Smooth muscle cell (in vitro differentiated cells): ENCODE results near the gene OPN4. TPM values are rescaled to one million over a fixed set of nuclear protein-coding genes. Genes with fewer than 3 reads are reported as not detected.

Source experiments
- DNase-seq: peaks from one replicate; lab custom pipeline; 2025; ENCODE audit not compliant: unreplicated experiment; lab: John Stamatoyannopoulos, UW
- H2AFZ ChIP-seq: fragments of 200-600 bp; sonication (generic); 2 replicates; pipeline ENCODE4 v1.6.0; 2016; ENCODE audit warnings: antibody characterized with exemption, low read depth, mild to moderate bottlenecking
- H3F3A ChIP-seq: fragments of 200-600 bp; sonication (generic); 2 replicates; pipeline ENCODE4 v1.6.0; 2017; ENCODE audit warnings: antibody characterized with exemption, low read depth
- H3K27ac ChIP-seq: fragments of 200-600 bp; sonication (generic); 2 replicates; pipeline ENCODE4 v1.5.1; 2016; ENCODE audit warnings: low read depth, mild to moderate bottlenecking
- H3K27me3 ChIP-seq: fragments of 200-600 bp; sonication (generic); 2 replicates; pipeline ENCODE4 v1.6.1; 2016; ENCODE audit warnings: low read depth, mild to moderate bottlenecking
- H3K36me3 ChIP-seq: fragments of 200-600 bp; sonication (generic); 2 replicates; pipeline ENCODE4 v1.5.1; 2016; ENCODE audit warnings: low read depth
- H3K4me1 ChIP-seq: fragments of 200-600 bp; sonication (generic); 2 replicates; pipeline ENCODE4 v1.5.1; 2016; ENCODE audit warnings: low read depth
- H3K4me2 ChIP-seq: fragments of 200-600 bp; sonication (generic); 2 replicates; pipeline ENCODE4 v1.6.0; 2016; ENCODE audit warnings: mild to moderate bottlenecking
- H3K4me3 ChIP-seq: fragments of 200-600 bp; sonication (generic); 2 replicates; pipeline ENCODE4 v1.5.1; 2016; ENCODE audit warnings: mild to moderate bottlenecking
- H3K79me2 ChIP-seq: fragments of 200-600 bp; sonication (generic); 2 replicates; pipeline ENCODE4 v1.6.0; 2016; ENCODE audit warnings: low read depth, mild to moderate bottlenecking
- H3K9ac ChIP-seq: fragments of 200-600 bp; sonication (generic); 2 replicates; pipeline ENCODE4 v1.6.0; 2016; ENCODE audit warnings: low read depth
- H3K9me3 ChIP-seq: fragments of 200-600 bp; sonication (generic); replicated peaks from 2 replicates; pipeline ENCODE4 v1.5.1; 2016; ENCODE audit warnings: low read depth
- H4K20me1 ChIP-seq: fragments of 200-600 bp; sonication (generic); 2 replicates; pipeline ENCODE4 v1.6.0; 2016; ENCODE audit warnings: low read depth
- whole genome bisulfite sequencing: methylation state at CpG from one replicate; pipeline ENCODE4 v1.1.7; 2016; ENCODE audit warnings: low lambda C conversion rate; 5-methylcytosine and 5-hydroxymethylcytosine counted together
- polyA plus RNA-seq: library from polyadenylated mRNA; unstranded; fragments of >200 nt; fragmentation: Nextera tagmentation; extraction: Ambion mirVana; gene quantifications from 2 replicates; pipeline ENCODE4 v1.2.1, GENCODE V29; 2016
- total RNA-seq: library from RNA; depleted of rRNA; stranded (reverse); fragments of >200 nt; gene quantifications from 2 replicates; pipeline ENCODE4 v1.2.3, GENCODE V29; 2014
- TF ChIP-seq, protein P1 (sequence below): fragments of 200-600 bp; sonication (generic); IDR thresholded peaks from 2 replicates; pipeline ENCODE4 v1.5.1; 2017; ENCODE audit warnings: borderline replicate concordance, mild to moderate bottlenecking, antibody characterized with exemption; ENCODE audit not compliant: insufficient read depth, poor library complexity, severe bottlenecking

OPN4 gene
- total and polyA plus RNA-seq, 2 experiments from 2014 or later: not detected

DNA sequence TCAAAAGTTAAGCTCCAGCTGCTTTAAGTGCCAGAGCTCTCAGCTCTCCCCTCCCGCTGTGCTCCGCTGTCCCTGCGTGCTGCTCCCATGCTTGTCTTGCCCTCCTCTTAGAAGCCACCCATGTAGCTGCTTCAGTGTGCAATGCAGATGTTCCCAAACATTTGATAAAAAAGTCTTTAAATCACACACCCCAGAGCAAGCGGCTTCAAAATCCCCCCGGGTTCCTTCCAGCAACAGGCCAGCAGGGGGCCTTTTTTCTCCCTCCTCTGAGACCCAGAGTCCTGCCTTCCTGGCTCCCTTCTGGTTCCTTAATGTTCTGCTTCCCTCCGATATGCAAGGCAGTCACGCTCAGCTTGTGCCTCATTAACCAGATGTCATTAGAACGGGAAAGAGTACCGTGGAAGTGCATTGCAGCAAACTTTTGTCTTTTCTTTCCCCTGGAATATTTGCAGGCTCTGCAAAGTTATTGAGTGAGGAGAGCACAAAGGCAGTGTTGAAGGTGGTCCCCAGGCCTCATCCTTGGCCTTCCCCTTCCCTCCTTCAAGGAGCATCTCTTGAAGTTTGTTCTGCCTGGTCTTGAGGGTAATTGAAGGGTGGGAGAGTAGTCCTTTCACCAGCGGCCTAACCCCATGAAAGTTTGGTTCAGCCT is 39.5 kb downstream of the OPN4 start:
- peak overlapping the region; percentile 57 for H3K4me2 ChIP-seq
- no peak overlapping the region for H3K27ac ChIP-seq
- TF ChIP-seq, protein P1, sequence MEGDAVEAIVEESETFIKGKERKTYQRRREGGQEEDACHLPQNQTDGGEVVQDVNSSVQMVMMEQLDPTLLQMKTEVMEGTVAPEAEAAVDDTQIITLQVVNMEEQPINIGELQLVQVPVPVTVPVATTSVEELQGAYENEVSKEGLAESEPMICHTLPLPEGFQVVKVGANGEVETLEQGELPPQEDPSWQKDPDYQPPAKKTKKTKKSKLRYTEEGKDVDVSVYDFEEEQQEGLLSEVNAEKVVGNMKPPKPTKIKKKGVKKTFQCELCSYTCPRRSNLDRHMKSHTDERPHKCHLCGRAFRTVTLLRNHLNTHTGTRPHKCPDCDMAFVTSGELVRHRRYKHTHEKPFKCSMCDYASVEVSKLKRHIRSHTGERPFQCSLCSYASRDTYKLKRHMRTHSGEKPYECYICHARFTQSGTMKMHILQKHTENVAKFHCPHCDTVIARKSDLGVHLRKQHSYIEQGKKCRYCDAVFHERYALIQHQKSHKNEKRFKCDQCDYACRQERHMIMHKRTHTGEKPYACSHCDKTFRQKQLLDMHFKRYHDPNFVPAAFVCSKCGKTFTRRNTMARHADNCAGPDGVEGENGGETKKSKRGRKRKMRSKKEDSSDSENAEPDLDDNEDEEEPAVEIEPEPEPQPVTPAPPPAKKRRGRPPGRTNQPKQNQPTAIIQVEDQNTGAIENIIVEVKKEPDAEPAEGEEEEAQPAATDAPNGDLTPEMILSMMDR: peak; percentile 70
- no peaks in the 10 kb centered on the region for H3K36me3 ChIP-seq
- H3K9me3 ChIP-seq: no peaks in the 10 kb centered on the region
- peak overlapping the region; percentile 49 for H2AFZ ChIP-seq
- H3K79me2 ChIP-seq: no peaks in the 10 kb centered on the region
- H3F3A ChIP-seq: no peaks in the 10 kb centered on the region
- DNase-seq: peak; percentile 22
- H3K4me3 ChIP-seq: no peak overlapping the region
- no peak overlapping the region for H3K9ac ChIP-seq
- no peaks in the 10 kb centered on the region for H4K20me1 ChIP-seq
- no peaks in the 10 kb centered on the region for H3K27me3 ChIP-seq
- 20% methylated on average over 10 of the region's 10 CpGs for WGBS
- peaks cover 9% of the 10 kb centered on the region for H3K4me1 ChIP-seq

DNA sequence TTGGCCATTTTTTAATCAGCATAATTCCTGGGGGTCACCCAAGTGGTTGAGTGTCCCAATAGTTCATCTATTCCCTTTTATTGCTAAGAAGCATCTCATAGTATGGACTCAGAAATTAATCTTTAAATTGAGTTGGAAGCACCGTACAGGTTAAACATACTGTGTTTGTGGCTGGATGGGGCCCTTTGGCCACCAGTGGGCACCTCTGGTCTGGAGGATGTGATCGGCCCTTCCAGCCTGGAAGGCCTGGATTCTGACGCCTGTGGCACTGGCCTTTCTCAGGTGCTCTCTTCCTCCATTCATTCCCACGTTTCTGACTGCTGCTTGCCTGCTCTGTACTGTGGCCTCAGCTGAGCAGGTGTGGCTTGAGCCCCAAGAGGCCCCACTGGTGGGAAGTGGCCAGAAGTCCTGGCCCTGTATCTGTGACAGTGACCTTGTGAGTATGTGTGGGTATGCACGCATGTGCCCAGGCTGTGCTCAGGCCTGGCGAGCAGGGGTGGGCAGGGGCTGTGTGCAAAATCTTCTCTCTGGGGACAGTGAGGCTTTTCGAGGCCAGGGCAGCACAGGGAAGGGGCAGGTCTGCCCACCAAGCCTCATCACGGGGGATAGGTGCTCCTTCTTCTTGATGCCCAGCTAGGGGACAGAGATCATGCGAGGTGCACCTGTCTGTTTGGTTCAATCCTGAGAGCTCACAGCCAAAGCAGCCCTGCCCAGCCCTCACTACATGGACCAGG is 44.0 kb downstream of the OPN4 start:
- Histone ChIP-seq H3K9me3 (no peaks in the 10 kb centered on the region), H3K27me3 (no peaks in the 10 kb centered on the region), H3K4me3 (no peak overlapping the region), H3K4me2 (no peak overlapping the region), H3K79me2 (no peaks in the 10 kb centered on the region), H3F3A (no peaks in the 10 kb centered on the region), H3K36me3 (no peaks in the 10 kb centered on the region), H2AFZ (no peak overlapping the region), H3K4me1 (peaks cover 9% of the 10 kb centered on the region), H3K9ac (no peak overlapping the region), H4K20me1 (no peaks in the 10 kb centered on the region), H3K27ac (no peak overlapping the region)
- TF ChIP-seq, protein P1: no peak
- WGBS: 91% methylated on average over 9 of the region's 9 CpGs
- DNase-seq: no peak

DNA sequence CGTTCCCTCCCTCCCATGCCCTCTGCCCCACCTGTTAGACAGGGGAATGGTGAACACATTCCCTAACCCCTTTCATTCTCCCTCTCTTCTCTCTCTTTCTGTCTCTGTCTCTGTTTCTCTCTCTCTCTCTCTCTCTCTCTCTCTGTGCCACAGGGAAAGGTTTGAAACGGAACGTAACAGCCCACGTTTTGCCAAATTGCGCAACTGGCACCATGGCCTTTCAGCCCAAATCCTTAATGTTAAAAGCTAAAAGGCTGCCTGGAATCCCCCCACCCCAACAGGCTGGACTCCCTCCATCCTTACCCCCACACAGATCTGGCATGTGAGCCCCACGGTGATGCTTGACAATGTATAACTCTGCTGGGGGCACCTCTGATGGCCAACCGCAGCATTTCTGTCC is 44.8 kb downstream of the OPN4 start:
- 91% methylated on average over 7 of the region's 7 CpGs for whole genome bisulfite sequencing
- no peak overlapping the region for H3K4me2 ChIP-seq
- no peaks in the 10 kb centered on the region for H3K9me3 ChIP-seq
- no peaks in the 10 kb centered on the region for H3K27me3 ChIP-seq
- H3K27ac ChIP-seq: no peak overlapping the region
- no peak overlapping the region for H3K4me3 ChIP-seq
- no peaks in the 10 kb centered on the region for H3K79me2 ChIP-seq
- H4K20me1 ChIP-seq: no peaks in the 10 kb centered on the region
- no peak overlapping the region for H3K9ac ChIP-seq
- H3F3A ChIP-seq: no peaks in the 10 kb centered on the region
- no peak for DNase-seq
- TF ChIP-seq, protein P1: no peak
- peaks cover 1% of the 10 kb centered on the region for H3K4me1 ChIP-seq
- no peak overlapping the region for H2AFZ ChIP-seq
- H3K36me3 ChIP-seq: no peaks in the 10 kb centered on the region
